Stimulated activated CD8-positive, alpha-beta memory T cell treated with anti-CD3 and anti-CD28 coated beads, Interleukin-12 subunit alpha, Interleukin-12 subunit beta, amount 100 ng/mL, for 4 hours (primary cell): ENCODE data around the gene COL16A1.
A peak's percentile ranks its signal among the peaks of the same experiment; 100 is the strongest.

ENCODE experiments used
- DNase-seq: peaks from one replicate; pipeline ENCODE4 v3.0.0-alpha.2; 2020; ENCODE audit warnings: low read depth

Gene COL16A1

GRCh38 chr1:31664528-31664927, 39.3 kb downstream of the COL16A1 start:
- DNase-seq, result no peak

- peak; percentile 21 for DNase-seq
Observed at GRCh38 chr1:31663622-31664452, 40.0 kb downstream of the COL16A1 start.

DNA sequence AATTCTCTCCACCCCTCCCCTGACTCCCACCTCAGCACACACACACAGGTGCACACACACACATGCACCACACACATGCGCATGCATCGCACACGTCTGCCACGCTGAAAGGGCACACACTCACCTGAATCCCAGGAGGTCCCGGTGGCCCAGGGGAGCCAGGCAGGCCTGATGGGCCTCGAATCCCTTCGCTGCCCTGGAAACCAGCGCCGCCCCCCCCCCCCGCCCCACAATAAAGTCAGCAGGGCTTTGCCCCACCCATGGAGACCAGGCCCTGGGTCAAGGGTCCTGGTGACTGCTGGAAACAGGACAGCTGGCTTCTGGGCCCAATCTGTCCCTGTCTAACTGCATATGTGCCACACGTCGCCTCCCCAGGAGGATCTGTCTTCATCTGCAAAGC, 41.4 kb downstream of the COL16A1 start:
- DNase-seq, result no peak

- no peak for DNase-seq
Observed at GRCh38 chr1:31661856-31662255, 42.0 kb downstream of the COL16A1 start.

DNA sequence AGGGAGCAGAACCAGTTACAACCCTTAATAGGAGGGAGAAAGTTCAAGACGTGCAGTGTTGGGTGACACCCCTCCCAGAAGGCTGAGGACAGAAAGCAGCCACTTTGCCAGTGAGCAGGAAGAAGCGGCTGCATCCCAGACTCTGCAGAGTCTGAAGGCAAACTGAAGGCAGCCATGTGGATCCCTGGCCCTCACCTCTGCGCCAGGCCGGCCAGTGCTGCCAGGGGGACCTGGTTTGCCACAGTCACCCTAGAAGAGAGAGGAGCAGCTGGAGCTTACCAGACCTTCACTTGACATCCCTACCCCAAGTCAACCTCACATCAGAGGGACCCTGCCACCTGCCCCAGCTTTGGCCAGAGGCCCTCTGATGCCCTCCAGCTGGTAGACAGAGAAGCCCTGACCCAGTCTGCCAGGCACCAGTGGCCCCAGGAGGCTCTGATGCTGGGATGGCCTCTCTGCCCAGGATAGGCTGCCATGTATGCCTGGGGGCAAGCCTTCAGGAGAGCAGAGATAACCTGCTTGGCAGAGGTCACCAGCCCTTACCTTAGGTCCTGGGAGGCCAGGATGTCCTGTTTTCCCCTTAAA, 42.9 kb downstream of the COL16A1 start:
- DNase-seq, result no peak

GRCh38 chr1:31659889-31660288, 43.9 kb downstream of the COL16A1 start:
- DNase-seq, result no peak

DNA sequence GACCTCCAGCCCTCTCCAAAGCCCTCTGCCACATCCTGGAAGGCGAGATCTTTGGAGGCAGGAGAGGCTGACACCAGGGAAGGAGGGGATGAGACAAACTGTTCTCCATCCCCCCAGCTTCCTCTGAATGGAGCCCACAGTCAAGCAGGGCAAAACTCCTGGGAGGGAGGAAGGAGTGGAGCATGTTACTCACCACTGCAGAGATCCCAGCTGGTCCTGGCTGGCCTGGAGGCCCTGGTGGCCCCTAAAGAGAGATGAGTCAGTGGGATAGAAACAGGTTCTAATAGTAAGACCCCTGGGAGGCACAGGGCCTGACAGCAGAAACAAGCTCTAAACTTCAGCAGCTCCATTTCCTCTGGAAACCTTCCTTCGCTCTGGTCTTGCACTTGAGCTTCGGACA, 45.1 kb downstream of the COL16A1 start:
- no peak for DNase-seq

DNA sequence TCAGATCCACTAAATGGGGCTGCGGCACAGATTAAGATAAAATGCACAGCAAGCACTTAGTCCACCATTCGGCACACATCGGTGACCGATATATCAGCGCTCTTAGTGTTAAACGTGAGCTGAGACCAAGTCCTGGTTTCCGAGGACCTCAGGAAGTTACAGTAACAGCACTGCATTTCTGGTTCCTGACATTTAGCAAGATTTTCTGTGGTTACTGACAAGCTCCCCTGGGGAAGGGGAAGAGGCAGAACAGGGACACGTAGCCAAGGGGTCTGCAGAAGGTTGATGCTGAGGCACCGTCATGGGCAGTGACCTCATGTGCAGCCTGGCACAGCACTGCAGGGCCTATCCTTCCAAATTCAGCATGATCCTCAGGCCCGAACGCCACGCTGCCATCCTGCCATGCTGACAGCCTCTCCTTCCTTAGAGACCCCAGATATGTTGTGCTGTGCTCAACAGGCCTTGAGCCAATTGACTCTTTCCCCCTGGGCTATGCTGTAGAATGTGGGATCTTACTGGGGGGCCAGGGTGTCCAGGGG, 45.8 kb downstream of the COL16A1 start:
- no peak for DNase-seq

- DNase-seq, result no peak
Observed at GRCh38 chr1:31657020-31657804, 46.6 kb downstream of the COL16A1 start.

GRCh38 chr1:31655756-31656155, 48.1 kb downstream of the COL16A1 start:
- DNase-seq, result no peak

GRCh38 chr1:31655104-31655503, 48.7 kb downstream of the COL16A1 start:
- DNase-seq, result no peak

DNA sequence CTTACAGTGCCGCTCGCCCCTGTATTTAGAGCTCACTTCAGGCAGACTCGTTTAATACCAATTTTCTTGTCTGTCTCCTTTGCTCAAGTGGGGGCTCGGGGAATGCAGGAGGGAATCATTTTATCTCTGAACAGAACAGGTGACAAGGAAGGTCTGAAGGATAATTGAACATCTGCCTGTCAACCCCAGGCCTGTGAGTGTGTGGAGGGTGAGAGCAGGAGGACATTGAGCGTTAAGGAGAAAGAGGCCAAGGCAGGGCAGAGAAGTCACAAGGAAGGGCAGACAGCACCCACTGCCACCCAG, 49.4 kb downstream of the COL16A1 start:
- no peak for DNase-seq

DNA sequence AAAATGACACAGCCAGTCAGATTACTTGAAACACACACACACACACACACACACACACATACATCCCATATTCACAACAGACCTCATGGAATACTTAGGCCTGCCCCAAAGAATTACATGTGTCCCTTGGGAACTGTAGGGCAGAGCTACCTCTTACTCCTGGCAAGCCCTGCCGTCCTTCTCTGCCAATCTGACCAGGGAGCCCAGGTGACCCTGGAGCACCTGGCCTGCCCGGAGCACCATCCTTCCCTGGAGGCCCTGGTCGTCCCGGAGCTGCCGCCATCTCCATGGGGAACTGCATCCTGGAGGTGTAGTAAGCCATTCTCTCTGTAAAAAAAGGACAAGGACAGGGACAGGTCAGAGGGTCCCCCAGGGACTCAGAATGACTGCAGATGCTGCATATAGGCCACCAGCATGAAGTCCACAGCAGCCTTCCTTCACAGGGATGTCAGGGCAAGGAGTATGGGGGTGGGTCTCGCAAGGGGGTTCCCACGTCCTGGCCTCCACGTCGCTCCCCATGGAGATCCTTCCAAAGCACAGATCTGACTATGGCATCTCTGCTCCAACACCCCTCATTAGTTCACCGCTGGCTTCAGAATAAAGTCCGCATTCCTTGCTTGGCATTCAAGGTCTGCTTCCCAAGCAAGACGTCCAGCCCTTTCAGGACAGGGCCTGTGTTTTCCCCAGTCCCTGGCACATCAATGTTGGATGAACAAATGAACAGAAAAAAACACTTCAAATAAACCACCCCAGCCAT, 49.9 kb downstream of the COL16A1 start:
- DNase-seq, result no peak

DNA sequence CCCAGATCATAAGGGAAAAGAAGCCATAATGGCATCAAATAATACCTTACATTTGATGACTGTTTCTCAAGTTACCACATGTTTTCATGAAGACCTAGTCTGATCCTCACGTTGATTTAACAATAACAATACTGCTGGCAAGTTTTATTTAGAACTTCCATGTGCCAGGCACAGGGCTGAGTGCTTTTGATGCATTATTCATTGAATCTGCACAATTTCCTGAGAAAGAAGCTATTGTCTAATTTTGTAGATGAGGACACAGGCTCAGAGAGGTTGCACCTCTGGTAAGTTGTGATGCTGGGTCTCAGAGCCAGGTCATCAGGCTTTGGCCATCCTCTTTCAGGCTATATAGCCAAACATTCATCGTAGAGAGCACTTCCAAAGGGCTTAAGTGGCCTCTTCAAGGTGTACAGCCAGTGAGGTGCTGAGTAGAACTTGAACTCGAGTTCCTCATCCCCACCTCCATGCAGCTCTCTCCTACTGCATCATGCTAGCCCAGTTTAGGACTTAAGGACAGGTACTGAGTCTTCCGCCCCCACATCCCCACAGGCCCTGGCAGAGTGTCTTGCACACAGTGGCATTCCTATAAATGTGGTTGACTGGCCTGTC, 50.8 kb downstream of the COL16A1 start:
- DNase-seq, result no peak

DNA sequence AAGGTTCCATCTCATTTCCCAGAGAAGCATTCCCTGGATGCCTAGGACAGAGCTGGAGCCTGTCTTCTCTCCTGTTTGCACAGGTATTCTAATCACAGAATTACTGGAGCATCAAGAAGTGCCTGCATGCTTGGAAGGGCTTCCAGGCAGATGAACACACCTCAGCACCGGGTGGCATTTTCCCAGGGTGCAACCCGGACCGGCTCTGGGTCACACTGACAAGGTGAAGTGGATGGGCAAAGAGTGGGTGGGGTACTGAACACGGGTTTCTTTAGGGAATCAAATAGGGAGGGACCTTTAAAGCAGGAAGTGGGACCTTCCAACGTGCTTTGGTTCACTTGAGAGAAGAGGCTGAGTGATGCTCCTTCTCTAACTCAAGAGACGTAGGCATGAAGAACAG, 52.1 kb downstream of the COL16A1 start:
- DNase-seq, result no peak

- DNase-seq, result no peak
Observed at GRCh38 chr1:31651089-31651420, 52.8 kb downstream of the COL16A1 start.

DNA sequence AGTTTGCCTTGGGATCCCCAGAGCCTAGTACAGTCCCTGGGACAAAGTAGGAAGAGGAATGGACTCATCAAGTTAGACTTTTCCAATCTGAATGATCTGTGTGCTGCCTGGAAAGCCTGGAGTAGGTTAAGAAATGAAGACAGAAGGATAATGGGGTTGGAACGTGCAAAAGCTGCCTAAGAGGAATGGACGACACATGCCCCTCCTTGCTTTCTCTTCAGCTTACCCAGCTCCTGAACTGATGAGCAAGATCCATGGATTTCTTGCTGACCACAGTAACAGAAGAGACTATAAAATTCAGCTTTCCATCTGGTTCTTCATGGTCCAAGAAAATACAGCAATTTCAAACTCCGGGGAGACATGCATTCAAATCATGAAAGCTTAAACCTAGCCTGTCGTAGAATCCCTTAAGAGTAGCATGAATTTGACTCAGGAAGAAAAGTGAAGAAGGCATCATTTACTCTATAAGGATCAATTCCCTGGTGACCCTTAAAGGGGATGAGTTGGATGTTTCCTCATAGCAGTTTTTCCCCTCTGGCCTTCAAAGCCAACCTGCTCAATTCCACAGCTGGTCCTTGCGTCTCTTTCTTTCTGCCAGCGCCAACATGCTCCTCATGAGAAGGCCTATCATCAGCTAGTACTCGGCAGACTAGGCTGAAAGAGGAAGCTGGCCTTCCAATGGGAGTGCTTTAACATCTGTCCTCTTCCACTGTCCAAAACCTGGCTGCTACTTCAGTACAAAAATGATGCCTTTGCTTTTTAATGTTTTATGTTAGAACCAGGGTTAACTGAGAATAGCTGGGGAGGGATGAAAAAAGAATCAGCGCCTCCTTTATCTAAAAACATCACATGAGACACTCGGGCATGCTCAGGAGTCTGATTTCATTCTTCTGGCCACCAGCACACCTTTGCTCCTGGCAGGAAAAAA, 53.4 kb downstream of the COL16A1 start:
- no peak for DNase-seq

GRCh38 chr1:31648641-31649357, 55.0 kb downstream of the COL16A1 start:
- no peak for DNase-seq

DNA sequence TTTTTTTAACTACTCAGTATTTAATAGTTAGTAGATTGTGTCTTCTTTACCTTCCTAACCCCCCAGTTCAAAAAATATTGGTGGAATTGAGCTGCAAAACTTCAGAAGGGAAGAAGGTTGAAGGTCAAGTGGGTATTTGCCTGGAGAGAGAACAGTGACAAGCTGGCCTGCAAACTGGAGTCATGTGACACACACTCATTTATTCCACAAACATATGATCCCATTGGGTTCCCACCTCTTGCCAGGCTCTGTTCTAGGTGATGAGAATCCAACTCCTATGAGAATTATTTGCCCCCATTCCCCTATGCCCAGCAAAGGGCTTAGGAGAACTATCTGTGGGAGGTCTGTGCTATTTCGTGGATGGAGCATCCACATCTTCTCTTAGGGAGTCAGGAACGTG, 55.6 kb downstream of the COL16A1 start:
- DNase-seq, result no peak

- no peak for DNase-seq
Observed at GRCh38 chr1:31647106-31647505, 56.7 kb downstream of the COL16A1 start.
